AML-193 (cell line): Measurements from ENCODE around the gene ACOT2.

Source experiments
- DNase-seq, 2 experiments: peaks; one replicate each; lab custom pipeline; 2025; lab: John Stamatoyannopoulos, UW

The ACOT2 gene

GRCh38 chr14:73613419-73613963 lies 44.5 kb downstream of the ACOT2 start:
- no peak for DNase-seq

DNA sequence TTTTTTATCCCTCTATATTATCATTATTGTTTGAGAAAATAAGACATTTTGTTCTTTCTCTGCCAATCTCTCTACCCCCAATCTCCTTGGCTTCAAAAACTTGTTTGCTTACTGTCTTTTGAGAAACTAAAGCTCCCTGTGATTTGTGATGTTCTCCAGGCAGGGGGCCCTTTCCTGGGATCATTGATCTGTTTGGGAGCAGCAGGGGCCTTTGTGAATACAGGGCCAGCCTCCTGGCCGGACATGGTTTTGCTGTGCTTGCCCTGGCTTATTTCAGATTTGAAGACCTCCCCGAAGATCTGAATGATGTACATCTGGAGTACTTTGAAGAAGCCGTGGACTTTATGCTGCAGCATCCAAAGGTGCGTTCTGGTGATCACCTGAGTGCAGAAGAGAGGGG lies 47.8 kb downstream of the ACOT2 start:
- DNase-seq, result no peak

DNA sequence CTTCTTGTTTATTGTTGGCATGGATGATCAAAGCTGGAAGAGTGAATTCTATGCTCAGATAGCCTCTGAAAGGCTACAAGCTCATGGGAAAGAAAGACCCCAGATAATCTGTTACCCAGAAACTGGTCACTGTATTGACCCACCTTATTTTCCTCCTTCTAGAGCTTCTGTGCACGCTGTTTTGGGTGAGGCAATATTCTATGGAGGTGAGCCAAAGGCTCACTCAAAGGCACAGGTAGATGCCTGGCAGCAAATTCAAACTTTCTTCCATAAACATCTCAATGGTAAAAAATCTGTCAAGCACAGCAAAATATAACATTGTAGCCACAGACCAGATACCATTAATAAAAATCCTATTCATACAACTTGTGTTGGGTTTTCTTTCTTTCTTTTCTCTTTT lies 50.5 kb downstream of the ACOT2 start:
- no peak for DNase-seq

- DNase-seq, result no peak
Measured at GRCh38 chr14:73620268-73620667, 51.3 kb downstream of the ACOT2 start.

GRCh38 chr14:73623504-73624054 lies 54.6 kb downstream of the ACOT2 start:
- DNase-seq, result no peak
